Heart left ventricle (tissue), 16 donors: ENCODE data around the gene CD28. TPM values are rescaled to one million over a fixed set of nuclear protein-coding genes. Genes with fewer than 3 reads are reported as not detected.
"Not testable (repeated sequence)": the region's sequence is repeated elsewhere in the genome, so short reads cannot be mapped to it uniquely, and the experiment has no call there.

Source experiments
- ATAC-seq, 4 donors: fragments of 200-7000 bp; cut with Tn5 transposase; one replicate each; pipeline ENCODE4 v1.9.1; 2020 to 2022; ENCODE audit warnings: moderate library complexity in 4 of 4, mild to moderate bottlenecking in 3 of 4, moderate number of reproducible peaks in 1 of 4
- DNase-seq, 5 donors: peaks; one replicate each; pipeline ENCODE4 v3.0.0-alpha.2; 2020
- H3K27ac ChIP-seq, 12 donors: fragments of 200-600 bp; sonication (generic) in 4 of 12; one replicate each; pipeline versions ENCODE4 v1.5.0 to v1.8.0; 2016 to 2022; ENCODE audit warnings: mild to moderate bottlenecking in 2 of 12
- H3K27me3 ChIP-seq, 9 donors: fragments of 200-600 bp; sonication (generic) in 2 of 9; one replicate each; pipeline versions ENCODE4 v1.5.1 to v1.8.0; 2016 to 2022; ENCODE audit warnings: mild to moderate bottlenecking in 3 of 9
- H3K36me3 ChIP-seq, 9 donors: fragments of 200-600 bp; sonication (generic) in 2 of 9; one replicate each; pipeline versions ENCODE4 v1.5.0 to v1.8.0; 2018 to 2022; ENCODE audit warnings: mild to moderate bottlenecking in 2 of 9
- H3K4me1 ChIP-seq, 12 donors: fragments of 200-600 bp; sonication (generic) in 4 of 12; one replicate each; pipeline versions ENCODE4 v1.5.0 to v1.8.0; 2016 to 2022; ENCODE audit warnings: mild to moderate bottlenecking in 3 of 12
- H3K4me3 ChIP-seq, 12 donors: fragments of 200-600 bp; sonication (generic) in 4 of 12; one replicate each; pipeline versions ENCODE4 v1.5.0 to v1.8.0; 2017 to 2022; ENCODE audit warnings: mild to moderate bottlenecking in 9 of 12, moderate library complexity in 4 of 12
- H3K9me3 ChIP-seq, 12 donors: fragments of 200-600 bp; sonication (generic) in 4 of 12; one replicate each; pipeline versions ENCODE4 v1.5.0 to v1.8.0; 2016 to 2022; ENCODE audit warnings: mild to moderate bottlenecking in 1 of 12
- POLR2A ChIP-seq, 2 donors: fragments of 450-650 bp; IDR thresholded peaks; one replicate each; pipeline ENCODE4 v1.6.1; 2017; ENCODE audit warnings: antibody characterized with exemption in 2 of 2, mild to moderate bottlenecking in 2 of 2, moderate library complexity in 2 of 2
- WGBS, 4 donors: extraction: QIAGEN DNeasy Blood & Tissue Kit in 2 of 4; methylation state at CpG; one replicate each; pipeline versions ENCODE4 v1.1.5 to v1.1.7; 2013 to 2018; 5-methylcytosine and 5-hydroxymethylcytosine counted together
- intact Hi-C, 10 donors: fragments of 100-400 bp; cut with DNase I; formaldehyde crosslinking; loops; one replicate each; pipeline versions ENCODE4 v1.11.1 to v1.14.2; 2022
- polyA plus RNA-seq, 2 donors: library from polyadenylated mRNA; stranded (reverse); fragments of 200-250 nt; gene quantifications; one replicate each; pipeline ENCODE4 v1.2.3, GENCODE V29; 2013
- total RNA-seq, 9 donors: library from RNA; depleted of rRNA in 2 of 9; stranded (reverse); fragments of >200 nt in 2 of 9; fragmentation: NEBNext Ultra II Directional in 3 of 9; extraction: Animal tissue kit (Norgen Biotek cat#: 25700) in 3 of 9; gene quantifications; one replicate each; pipeline versions ENCODE4 v1.1.0 to v1.2.4, GENCODE V29; 2016 to 2023
- TF ChIP-seq, protein P1 (sequence below), 12 donors: fragments of 200-600 bp; sonication (generic) in 4 of 12; IDR thresholded peaks; one replicate each; pipeline versions ENCODE4 v1.5.0 to v1.8.0; 2018 to 2022; ENCODE audit warnings: antibody characterized with exemption in 12 of 12, mild to moderate bottlenecking in 5 of 12
- donor health status: ischemic (EF 13 %, LVEDD 7.1; RV severe dilation, severe dysfunction).
- donor health status: healthy with polysubstance abuse.
- donor health status: DM: no; HTN: yes; CAD: no.
- donor health status: DM: no; HTN: no; CAD: no.
- donor health status: ischemic (EF 25% LVEDD 6.9; RV normal size, moderate dysfunction).
- donor health status: ischemic (EF 25% LVEDD 5.7; RV mildly dilated, moderate dysfunction).
- donor health status: healthy.
- donor health status: DM: yes; HTN: yes; CAD: no.
- donor health status: ischemic (EF 35%, LVEDD 5.7; RV mildly dilated, moderate dysfunction).
- donor health status: nonischemic (EF 11% LVEDD 7.7; RV severe dilation, severe dysfunction).
- donor health status: DM: yes; HTN: yes; CAD: no.
- donor health status: PGD.
- donor health status: ischemic (EF 29% LVEDD 5.4; RV normal size, mild dysfunction).
- donor health status: nonischemic (EF 23%, LVEDD 6.1; RV moderate dilation, normal function).

CD28 gene
- total and polyA plus RNA-seq, 11 donors: 0.08 to 11.2 (median 0.81) TPM

DNA sequence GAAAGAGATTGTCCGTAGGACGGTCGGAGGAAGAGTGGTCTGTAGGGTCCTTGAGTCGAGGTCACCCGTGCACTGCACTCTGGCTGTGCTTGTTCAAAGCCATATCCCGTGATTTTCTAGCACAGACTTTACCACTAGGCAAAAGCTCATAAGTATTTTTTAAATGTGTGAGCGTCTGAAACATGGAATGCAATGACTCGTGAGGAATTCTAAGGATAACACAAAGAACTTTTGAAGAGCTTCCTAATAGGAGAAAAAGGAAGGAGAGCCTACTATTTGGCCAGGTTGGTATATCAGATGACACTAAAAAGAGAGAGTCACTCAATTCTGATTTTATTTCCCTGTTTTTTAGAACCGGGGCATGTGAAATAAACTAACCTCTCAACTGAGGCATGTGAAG is 68.3 kb downstream of the CD28 start:
- TF ChIP-seq POLR2A (IDR thresholded peaks at IDR 0.05): no peak
- TF ChIP-seq, protein P1, sequence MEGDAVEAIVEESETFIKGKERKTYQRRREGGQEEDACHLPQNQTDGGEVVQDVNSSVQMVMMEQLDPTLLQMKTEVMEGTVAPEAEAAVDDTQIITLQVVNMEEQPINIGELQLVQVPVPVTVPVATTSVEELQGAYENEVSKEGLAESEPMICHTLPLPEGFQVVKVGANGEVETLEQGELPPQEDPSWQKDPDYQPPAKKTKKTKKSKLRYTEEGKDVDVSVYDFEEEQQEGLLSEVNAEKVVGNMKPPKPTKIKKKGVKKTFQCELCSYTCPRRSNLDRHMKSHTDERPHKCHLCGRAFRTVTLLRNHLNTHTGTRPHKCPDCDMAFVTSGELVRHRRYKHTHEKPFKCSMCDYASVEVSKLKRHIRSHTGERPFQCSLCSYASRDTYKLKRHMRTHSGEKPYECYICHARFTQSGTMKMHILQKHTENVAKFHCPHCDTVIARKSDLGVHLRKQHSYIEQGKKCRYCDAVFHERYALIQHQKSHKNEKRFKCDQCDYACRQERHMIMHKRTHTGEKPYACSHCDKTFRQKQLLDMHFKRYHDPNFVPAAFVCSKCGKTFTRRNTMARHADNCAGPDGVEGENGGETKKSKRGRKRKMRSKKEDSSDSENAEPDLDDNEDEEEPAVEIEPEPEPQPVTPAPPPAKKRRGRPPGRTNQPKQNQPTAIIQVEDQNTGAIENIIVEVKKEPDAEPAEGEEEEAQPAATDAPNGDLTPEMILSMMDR (IDR thresholded peaks at IDR 0.05): no peak
- peaks cover 0 to 5% (median 0%) of the 10 kb centered on the region in 12 donors for H3K9me3 ChIP-seq
- H3K27ac ChIP-seq: no peak overlapping the region
- H3K4me3 ChIP-seq: no peak overlapping the region
- no peak for ATAC-seq
- no peaks in the 10 kb centered on the region for H3K27me3 ChIP-seq
- WGBS, 4 donors: 83 to 85% (median 83%) methylated on average over 9 of the region's 9 CpGs
- intact Hi-C loops: no loop called here
- no peak for DNase-seq
- no peaks in the 10 kb centered on the region for H3K36me3 ChIP-seq
- no peaks in the 10 kb centered on the region for H3K4me1 ChIP-seq

- ATAC-seq: no peak
- no peaks in the 10 kb centered on the region for H3K36me3 ChIP-seq
- peaks cover 0 to 5% (median 0%) of the 10 kb centered on the region in 12 donors for H3K9me3 ChIP-seq
- TF ChIP-seq POLR2A (IDR thresholded peaks at IDR 0.05): no peak
- TF ChIP-seq, protein P1 (IDR thresholded peaks at IDR 0.05): no peak
- WGBS, 4 donors: 93 to 100% (median 97%) methylated on average over 1 of the region's 1 CpG
- H3K27me3 ChIP-seq: no peaks in the 10 kb centered on the region
- no peak overlapping the region for H3K4me3 ChIP-seq
- no peaks in the 10 kb centered on the region for H3K4me1 ChIP-seq
- DNase-seq: no peak
- intact Hi-C loops: no loop called here
- no peak overlapping the region for H3K27ac ChIP-seq
These were observed 69.2 kb downstream of the CD28 start for GRCh38 chr2:203775684-203776083.

- TF ChIP-seq POLR2A (IDR thresholded peaks at IDR 0.05): no peak
- TF ChIP-seq, protein P1 (IDR thresholded peaks at IDR 0.05): no peak
- H3K36me3 ChIP-seq: no peaks in the 10 kb centered on the region
- DNase-seq: no peak
- intact Hi-C loops: no loop called here
- H3K9me3 ChIP-seq: peaks cover 0 to 5% (median 0%) of the 10 kb centered on the region in 12 donors
- 59 to 79% (median 68%) methylated on average over 5 of the region's 5 CpGs for WGBS, 4 donors
- H3K4me3 ChIP-seq: no peak overlapping the region
- peaks cover 0 to 12% (median under 1%) of the 10 kb centered on the region in 12 donors for H3K4me1 ChIP-seq
- H3K27me3 ChIP-seq: no peaks in the 10 kb centered on the region
- H3K27ac ChIP-seq: no peak overlapping the region
- no peak for ATAC-seq
These were observed 70.6 kb downstream of the CD28 start for GRCh38 chr2:203777030-203777429.

- peaks cover 0 to 32% (median 10%) of the 10 kb centered on the region in 12 donors for H3K4me1 ChIP-seq
- not testable (repeated sequence) for H3K27ac ChIP-seq, H3K36me3 ChIP-seq, ATAC-seq, DNase-seq, H3K27me3 ChIP-seq, H3K4me3 ChIP-seq, H3K9me3 ChIP-seq
- intact Hi-C loops: loop anchor here in 5 of 10 donors (5.0 to 10.0 kb wide), 4 partner anchors 92 to 295 kb away; no protein-coding TSS in a partner anchor
- WGBS, 4 donors: 86 to 90% (median 88%) methylated on average over 4 of the region's 4 CpGs
These were observed 73.1 kb downstream of the CD28 start for GRCh38 chr2:203779477-203780073.

DNA sequence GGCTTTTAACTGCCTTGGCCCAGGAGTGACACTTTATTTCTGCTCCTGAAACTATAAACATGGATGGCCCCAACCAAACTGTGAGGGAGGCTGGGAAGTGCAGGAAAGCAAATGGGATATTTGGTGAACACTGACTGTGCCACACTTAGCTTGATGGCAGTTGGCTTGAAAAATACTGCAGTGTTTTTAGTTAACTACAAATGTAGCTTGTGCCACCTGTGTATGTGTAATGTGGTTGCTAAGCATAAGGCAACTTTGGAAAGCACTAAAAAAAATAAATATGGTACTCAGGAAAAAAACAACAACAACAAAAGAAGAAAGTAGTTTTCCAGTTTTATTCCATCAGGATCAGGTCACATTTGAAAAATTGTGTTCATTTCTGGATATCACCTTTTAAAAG is 73.8 kb downstream of the CD28 start:
- peaks cover 0 to 5% (median 0%) of the 10 kb centered on the region in 12 donors for H3K9me3 ChIP-seq
- intact Hi-C loops: loop anchor here in 5 of 10 donors (5.0 to 10.0 kb wide), 4 partner anchors 93 to 295 kb away; no protein-coding TSS in a partner anchor
- peaks cover 0 to 32% (median 10%) of the 10 kb centered on the region in 12 donors for H3K4me1 ChIP-seq
- ATAC-seq: no peak
- no peak overlapping the region for H3K4me3 ChIP-seq
- no peaks in the 10 kb centered on the region for H3K27me3 ChIP-seq
- no peak overlapping the region for H3K27ac ChIP-seq
- H3K36me3 ChIP-seq: no peaks in the 10 kb centered on the region
- TF ChIP-seq, protein P1 (IDR thresholded peaks at IDR 0.05): no peak
- no peak for TF ChIP-seq POLR2A (IDR thresholded peaks at IDR 0.05)
- no peak for DNase-seq
